Neuron (in vitro differentiated cells): ENCODE results near the gene CDH23.

Experiments
- H2AFZ ChIP-seq: one replicate; pipeline ENCODE4 v1.6.1; 2013; ENCODE audit warnings: low read depth, mild to moderate bottlenecking, inconsistent platforms, low read length, moderate library complexity
- H3K27me3 ChIP-seq: one replicate; pipeline ENCODE4 v1.6.1; 2013; ENCODE audit warnings: low read length; ENCODE audit not compliant: insufficient read depth
- H3K36me3 ChIP-seq: one replicate; pipeline ENCODE4 v1.6.1; 2013; ENCODE audit warnings: low read length; ENCODE audit not compliant: insufficient read depth
- H3K4me1 ChIP-seq: one replicate; pipeline ENCODE4 v1.6.1; 2013; ENCODE audit warnings: low read length; ENCODE audit not compliant: insufficient read depth
- H3K4me3 ChIP-seq: 2 replicates; pipeline ENCODE4 v1.5.1; 2013; ENCODE audit warnings: mild to moderate bottlenecking, low read length, moderate library complexity
- H3K9me3 ChIP-seq: one replicate; pipeline ENCODE4 v1.6.1; 2013; ENCODE audit warnings: low read length

The CDH23 gene

DNA sequence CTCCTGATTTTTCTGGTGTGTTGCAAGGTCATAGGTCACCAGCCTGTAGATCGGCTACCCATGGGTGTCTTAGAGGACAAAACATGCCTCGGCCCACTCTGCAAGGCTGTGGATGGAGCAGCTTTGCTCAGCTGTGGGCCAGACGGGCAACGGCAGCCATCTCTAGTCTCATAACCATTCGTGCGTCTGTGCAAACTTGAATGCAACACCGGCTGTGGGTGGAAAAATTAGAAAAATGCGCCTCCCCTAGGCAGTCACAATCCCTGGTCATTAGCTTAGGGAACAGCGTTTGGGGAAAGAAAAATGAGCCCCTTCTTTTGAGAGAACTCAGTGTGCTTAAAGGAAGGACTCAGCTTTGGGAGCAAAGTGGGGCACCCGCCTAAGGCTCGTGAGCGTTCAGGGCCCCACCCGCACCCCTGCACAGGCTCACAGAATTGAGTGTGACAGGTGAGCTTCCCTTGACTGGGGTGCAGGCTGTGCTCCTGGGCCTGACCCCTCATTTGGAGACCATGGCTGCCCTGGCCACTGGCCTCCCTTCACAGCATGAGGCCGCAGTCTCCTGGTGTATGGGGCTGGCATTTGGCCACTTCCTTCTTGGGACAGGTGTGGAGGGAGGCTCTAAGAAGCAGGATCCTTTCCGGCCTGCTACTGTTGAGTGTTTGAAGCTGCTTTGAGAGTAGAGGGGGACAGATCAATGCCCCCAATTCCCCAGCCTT is 174.9 kb downstream of the CDH23 start:
- Histone ChIP-seq H3K27me3 (peaks cover 20% of the 10 kb centered on the region), H3K9me3 (no peaks in the 10 kb centered on the region), H3K36me3 (no peaks in the 10 kb centered on the region), H2AFZ (no peak overlapping the region), H3K4me1 (no peaks in the 10 kb centered on the region), H3K4me3 (no peak overlapping the region)

DNA sequence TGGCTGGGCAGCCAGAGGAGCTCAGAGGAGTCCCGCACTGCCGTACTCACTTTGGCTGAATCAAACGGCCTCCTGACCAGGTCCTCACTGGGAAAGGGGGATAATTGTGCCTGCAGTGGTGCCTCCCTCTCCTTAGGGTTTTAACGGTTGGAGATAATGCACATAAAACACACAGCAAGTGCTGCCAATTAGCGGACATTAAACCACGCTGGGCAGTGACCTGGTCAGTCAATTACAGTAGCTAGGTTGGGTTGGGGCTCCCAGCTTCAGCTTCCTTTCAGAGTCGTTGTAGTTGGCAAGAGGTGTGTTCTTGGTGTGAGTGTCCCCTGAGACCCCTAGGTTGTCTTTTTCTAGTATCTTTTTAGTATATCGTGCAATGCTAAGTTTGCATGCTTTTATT is 176.2 kb downstream of the CDH23 start:
- Histone ChIP-seq H3K4me3 (no peak overlapping the region), H3K36me3 (no peaks in the 10 kb centered on the region), H3K9me3 (no peaks in the 10 kb centered on the region), H3K27me3 (peaks cover 20% of the 10 kb centered on the region), H3K4me1 (no peaks in the 10 kb centered on the region), H2AFZ (no peak overlapping the region)

DNA sequence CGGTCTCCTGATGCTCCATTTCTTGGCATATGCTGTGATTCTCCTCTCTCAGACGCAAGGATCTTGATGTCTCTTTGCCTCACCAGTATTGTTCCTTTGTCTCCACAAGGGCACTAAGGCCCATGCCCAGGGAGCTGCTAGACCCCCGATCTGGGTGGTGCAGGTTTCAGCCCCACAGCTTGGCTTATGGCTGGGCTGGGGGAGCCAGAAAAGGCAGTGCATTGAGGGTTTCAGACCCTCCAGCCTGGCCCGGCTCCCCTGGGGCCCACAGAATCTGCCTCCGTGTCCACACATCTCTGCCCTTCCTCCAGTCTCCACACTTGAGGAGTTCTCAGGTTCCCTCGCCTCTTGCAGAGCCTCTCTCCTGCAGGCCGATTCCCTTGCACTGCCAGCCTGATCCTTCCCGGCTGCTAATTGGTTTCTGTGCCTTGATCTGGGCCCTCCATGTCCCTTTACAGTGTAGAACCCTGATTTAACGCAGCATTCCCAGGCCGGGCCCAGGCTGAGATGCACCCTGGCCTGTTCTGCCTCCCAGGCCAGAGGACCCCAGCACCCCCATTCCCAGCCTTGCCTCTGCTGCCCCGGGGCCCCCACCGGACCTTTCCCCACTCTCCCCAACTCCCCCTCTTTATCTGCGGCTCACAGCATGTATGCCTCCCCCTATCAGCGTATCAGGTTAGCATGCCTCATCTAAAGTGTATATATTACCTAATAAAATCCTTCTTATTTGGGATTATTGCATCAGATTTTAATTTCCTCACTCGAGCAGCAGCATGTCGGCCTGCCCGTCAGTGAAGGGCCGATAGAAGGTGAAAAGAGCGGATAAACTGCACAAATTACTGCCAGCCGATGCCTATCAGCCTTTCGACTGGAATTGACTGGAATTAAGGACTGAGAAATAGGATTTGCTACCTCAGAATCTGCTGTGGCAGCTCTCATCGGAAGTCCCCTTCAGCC is 177.1 kb downstream of the CDH23 start:
- H2AFZ ChIP-seq = no peak overlapping the region
- H3K4me3 ChIP-seq = no peak overlapping the region
- H3K36me3 ChIP-seq = no peaks in the 10 kb centered on the region
- H3K27me3 ChIP-seq = peaks cover 20% of the 10 kb centered on the region
- H3K9me3 ChIP-seq = no peaks in the 10 kb centered on the region
- H3K4me1 ChIP-seq = no peaks in the 10 kb centered on the region

DNA sequence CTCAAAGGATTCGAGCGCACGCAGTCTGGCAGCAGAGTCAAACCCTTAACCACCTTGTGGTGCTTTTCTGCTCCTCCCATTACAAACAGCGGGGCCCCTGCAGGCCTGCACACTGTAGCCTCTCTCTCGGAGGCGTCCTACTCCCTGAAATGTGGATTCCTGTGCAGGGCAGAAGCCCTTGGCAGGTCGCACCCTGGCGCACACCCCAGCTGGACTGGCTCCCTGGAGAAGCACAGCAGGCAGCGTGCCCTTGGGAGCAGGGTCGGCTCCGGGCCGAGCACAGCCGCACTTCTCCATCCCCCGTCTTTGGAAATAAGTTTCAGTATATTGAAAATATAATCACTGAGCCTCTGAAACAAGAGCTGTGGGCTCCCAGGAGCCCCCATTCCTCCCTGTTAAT is 178.7 kb downstream of the CDH23 start:
- Histone ChIP-seq H3K27me3 (peaks cover 20% of the 10 kb centered on the region), H2AFZ (no peak overlapping the region), H3K4me3 (no peak overlapping the region), H3K4me1 (no peaks in the 10 kb centered on the region), H3K36me3 (no peaks in the 10 kb centered on the region), H3K9me3 (no peaks in the 10 kb centered on the region)

DNA sequence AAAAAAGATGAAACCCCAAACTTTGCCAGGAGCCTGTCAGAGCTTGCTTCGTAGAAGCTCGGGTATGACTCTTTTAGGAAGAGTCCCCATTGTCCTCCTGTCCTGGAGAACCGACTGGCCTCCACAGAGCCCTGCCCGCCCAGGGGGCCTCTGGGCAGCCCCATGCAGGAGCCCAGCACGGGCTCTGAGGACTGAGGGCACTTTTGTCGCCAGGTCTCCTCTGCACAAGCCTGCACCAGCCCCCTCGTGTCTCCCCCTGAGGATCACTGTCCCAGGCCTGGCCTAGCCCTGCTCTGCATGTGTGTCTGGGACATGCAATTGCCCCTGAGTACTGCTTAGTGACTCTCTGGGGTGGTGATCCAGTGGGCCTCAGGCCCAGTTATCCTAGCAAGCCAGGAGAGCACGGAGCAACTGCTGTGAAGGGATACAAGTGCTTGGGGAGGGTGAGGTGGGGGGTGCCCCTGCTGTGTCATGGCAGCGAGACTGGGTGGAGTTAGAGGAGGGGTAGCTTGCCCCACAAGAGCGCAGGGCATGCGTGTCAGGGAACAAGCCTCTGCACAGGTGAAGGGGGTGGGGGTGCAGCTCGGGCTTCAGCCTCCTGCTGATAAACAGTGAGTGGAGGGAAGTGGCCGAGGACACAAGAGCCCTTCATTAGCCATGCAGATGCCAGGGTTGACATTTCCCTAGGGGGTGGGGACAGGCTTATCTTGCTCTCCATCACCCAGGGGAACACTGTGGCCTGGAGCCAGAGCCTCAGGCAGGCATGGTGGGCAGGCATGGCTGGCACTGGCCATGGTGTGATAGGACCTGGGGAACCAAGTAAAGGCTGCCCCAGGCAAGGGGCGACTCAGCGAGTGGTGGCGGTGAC is 179.4 kb downstream of the CDH23 start:
- no peaks in the 10 kb centered on the region for H3K36me3 ChIP-seq
- no peak overlapping the region for H2AFZ ChIP-seq
- H3K4me3 ChIP-seq = no peak overlapping the region
- H3K4me1 ChIP-seq = no peaks in the 10 kb centered on the region
- H3K9me3 ChIP-seq = no peaks in the 10 kb centered on the region
- H3K27me3 ChIP-seq = peaks cover 20% of the 10 kb centered on the region

DNA sequence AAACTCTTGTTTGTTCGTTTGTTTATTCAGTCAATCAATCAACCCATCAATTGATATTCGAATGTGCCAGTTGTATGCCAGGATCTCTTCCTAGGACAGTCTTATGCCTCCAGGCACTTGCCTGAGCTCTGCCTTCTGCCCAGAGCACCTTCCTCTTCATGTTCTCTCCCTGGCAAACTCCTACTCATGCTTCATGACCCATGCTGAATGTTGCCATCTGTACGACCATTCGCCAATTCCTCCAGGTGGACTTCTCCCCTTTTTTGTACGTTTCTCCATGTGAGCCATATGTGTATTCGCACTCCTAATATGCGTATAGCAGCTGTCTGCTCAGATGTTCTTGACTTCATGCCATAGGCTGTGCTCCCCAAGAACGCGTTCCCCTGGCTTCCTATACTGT is 180.1 kb downstream of the CDH23 start:
- no peaks in the 10 kb centered on the region for H3K36me3 ChIP-seq
- no peaks in the 10 kb centered on the region for H3K4me1 ChIP-seq
- H3K9me3 ChIP-seq = no peaks in the 10 kb centered on the region
- no peak overlapping the region for H2AFZ ChIP-seq
- H3K27me3 ChIP-seq = peaks cover 17% of the 10 kb centered on the region
- no peak overlapping the region for H3K4me3 ChIP-seq

DNA sequence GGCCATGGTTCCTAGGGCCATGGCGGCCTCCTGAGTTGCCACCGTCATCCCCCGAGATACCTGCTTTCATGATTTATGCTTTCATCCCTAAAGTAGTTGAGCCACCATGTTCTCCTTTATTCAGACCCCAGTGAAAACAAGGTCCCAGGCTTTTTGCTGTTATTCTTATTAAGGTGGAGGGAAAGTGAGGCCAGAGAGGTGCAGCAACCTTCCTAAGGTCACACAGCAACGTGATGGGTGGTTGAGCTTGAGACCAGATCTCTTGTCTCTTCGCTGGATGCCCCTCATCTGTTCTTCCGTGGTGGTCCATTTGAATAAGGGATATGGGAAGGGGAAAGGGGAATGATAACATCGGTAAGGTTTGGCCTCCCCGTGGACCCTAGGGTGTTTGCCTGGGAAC is 180.6 kb downstream of the CDH23 start:
- Histone ChIP-seq H3K4me1 (no peaks in the 10 kb centered on the region), H3K36me3 (no peaks in the 10 kb centered on the region), H3K27me3 (peaks cover 17% of the 10 kb centered on the region), H3K4me3 (no peak overlapping the region), H3K9me3 (no peaks in the 10 kb centered on the region), H2AFZ (no peak overlapping the region)

DNA sequence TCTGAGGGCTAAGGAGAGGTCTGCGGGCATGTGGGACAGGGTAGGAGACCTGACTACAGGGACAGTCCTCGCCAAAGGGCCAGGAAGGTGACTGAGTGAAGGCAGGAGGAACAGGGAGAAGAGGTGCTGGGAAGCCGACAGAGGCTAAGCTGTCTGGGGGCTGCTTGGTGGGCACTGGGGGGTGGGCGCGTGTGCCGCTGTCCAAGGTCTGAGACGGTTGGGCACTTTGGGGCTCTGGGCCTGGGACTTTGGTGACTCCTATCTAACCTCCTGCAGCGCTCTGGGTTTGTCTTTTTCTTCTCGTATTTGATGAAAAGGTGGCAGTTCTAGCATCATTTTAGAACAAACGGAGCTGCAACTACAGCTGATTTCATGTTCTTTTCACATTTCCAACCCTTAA is 181.3 kb downstream of the CDH23 start:
- no peaks in the 10 kb centered on the region for H3K36me3 ChIP-seq
- H3K27me3 ChIP-seq = peaks cover 17% of the 10 kb centered on the region
- H2AFZ ChIP-seq = no peak overlapping the region
- H3K4me1 ChIP-seq = no peaks in the 10 kb centered on the region
- H3K4me3 ChIP-seq = no peak overlapping the region
- no peaks in the 10 kb centered on the region for H3K9me3 ChIP-seq

DNA sequence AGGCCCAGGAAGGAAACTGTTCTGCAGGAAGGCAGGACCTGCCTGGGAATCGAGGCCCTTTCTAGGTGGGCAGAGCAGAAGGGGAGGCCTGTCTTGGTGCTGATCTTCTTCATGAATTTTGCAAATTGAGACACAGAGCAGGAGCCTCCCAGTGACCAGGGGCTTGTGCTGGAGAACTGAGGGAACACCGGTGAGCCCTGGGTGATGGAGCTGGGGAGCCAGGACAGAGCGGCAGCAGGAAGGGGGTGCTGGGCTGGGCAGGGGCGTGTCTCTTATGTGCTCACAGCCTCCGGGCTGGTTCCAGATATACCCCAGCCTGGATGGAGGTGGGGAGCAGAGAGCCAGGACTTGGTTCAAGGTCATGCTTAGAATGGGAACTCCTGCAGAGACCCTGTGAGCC is 182.9 kb downstream of the CDH23 start:
- Histone ChIP-seq H3K27me3 (peaks cover 7% of the 10 kb centered on the region), H3K36me3 (no peaks in the 10 kb centered on the region), H3K4me3 (no peak overlapping the region), H3K9me3 (no peaks in the 10 kb centered on the region), H2AFZ (no peak overlapping the region), H3K4me1 (no peaks in the 10 kb centered on the region)

DNA sequence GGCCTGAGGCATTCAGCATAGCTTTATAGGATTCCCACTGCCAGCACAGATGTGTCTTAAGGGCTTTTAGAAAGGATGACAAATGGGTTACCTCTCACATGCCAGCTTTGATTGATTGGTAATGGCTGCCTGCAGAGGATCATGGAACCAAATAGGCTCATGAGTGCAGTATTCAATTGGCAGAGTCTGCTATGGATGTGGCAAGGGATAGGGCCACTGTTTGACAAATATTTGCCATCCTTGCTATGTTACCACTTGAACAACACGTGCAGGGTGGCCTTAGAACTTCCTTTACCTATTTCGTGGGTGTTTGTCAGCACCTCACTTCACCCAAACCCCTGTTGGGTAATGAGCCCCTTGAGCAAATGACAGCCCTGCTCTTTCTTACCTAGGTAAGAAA is 183.7 kb downstream of the CDH23 start:
- Histone ChIP-seq H2AFZ (no peak overlapping the region), H3K4me3 (no peak overlapping the region), H3K4me1 (no peaks in the 10 kb centered on the region), H3K9me3 (no peaks in the 10 kb centered on the region), H3K36me3 (no peaks in the 10 kb centered on the region), H3K27me3 (peaks cover 4% of the 10 kb centered on the region)

DNA sequence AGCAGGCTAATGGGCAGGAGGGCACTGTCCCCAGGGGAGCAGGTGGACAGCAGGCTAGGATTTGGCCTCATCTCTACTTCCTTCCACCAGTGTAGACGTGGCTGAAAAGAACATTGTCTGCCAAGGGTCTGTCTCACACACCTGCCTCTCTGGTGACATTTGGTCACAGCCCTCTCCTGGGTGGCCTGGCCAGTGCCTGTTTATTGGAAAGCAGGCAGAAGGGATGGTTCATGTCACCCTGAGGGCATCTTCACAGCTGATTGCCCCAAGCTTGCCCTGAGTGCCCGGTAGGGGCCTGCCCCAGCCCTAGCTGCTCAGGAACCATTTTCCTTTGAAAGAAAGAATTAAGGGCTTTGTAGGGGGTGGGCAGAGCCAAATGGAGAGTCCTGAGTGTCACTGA is 184.2 kb downstream of the CDH23 start:
- Histone ChIP-seq H2AFZ (no peak overlapping the region), H3K4me3 (no peak overlapping the region), H3K36me3 (no peaks in the 10 kb centered on the region), H3K9me3 (no peaks in the 10 kb centered on the region), H3K27me3 (peaks cover 4% of the 10 kb centered on the region), H3K4me1 (no peaks in the 10 kb centered on the region)

DNA sequence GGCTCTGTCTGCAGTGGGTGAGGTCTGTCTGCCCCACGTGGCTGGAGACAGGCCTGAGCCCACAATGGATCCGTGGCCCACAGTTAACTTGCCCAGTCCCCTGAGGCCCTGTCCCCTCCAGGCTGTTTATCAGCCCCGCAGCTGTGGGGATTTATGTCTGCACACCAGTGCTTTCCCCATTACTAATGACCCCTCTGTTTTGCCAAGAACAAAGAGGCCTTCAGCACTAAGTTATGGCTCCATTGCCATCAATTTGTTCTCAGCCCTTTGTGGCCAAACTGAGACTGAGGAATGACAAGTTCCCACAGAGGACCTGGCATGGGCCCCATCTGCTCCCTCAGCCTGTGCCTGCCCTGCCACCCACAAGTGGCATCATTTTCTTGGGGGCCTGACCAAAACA is 184.7 kb downstream of the CDH23 start:
- H3K27me3 ChIP-seq = peaks cover under 1% of the 10 kb centered on the region
- no peaks in the 10 kb centered on the region for H3K36me3 ChIP-seq
- no peak overlapping the region for H2AFZ ChIP-seq
- H3K9me3 ChIP-seq = no peaks in the 10 kb centered on the region
- H3K4me3 ChIP-seq = no peak overlapping the region
- no peaks in the 10 kb centered on the region for H3K4me1 ChIP-seq

DNA sequence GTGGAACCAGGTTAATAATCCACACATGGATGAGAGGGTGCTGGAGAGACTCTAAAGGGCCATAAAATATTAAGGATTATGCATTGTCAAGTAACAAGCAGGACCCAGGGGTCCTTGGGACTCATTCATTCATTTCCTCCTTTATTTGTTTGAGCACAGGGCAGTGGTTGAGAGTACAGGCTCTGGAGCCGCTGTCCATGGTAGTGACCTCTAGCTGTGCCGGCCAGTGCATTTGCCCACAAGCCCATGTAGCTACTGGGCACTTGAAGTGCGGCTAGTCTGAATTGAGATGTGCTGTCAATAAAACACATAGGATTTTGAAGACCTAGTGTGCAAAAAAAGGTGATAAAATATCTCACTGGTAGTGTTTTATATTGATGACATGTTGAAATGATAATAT is 185.3 kb downstream of the CDH23 start:
- Histone ChIP-seq H3K36me3 (no peaks in the 10 kb centered on the region), H3K27me3 (no peaks in the 10 kb centered on the region), H3K9me3 (no peaks in the 10 kb centered on the region), H3K4me3 (no peak overlapping the region), H3K4me1 (no peaks in the 10 kb centered on the region), H2AFZ (no peak overlapping the region)
